Activated T-helper 9 cell treated with anti-CD3 and anti-CD28 coated beads, Interleukin-2, amount 50 U/mL, for 16 hours (primary cell): ENCODE data around the gene MKX.

ENCODE experiments used
- DNase-seq: peaks from one replicate; pipeline ENCODE4 v3.0.0-alpha.2; 2020; ENCODE audit warnings: low read depth

MKX gene

DNA sequence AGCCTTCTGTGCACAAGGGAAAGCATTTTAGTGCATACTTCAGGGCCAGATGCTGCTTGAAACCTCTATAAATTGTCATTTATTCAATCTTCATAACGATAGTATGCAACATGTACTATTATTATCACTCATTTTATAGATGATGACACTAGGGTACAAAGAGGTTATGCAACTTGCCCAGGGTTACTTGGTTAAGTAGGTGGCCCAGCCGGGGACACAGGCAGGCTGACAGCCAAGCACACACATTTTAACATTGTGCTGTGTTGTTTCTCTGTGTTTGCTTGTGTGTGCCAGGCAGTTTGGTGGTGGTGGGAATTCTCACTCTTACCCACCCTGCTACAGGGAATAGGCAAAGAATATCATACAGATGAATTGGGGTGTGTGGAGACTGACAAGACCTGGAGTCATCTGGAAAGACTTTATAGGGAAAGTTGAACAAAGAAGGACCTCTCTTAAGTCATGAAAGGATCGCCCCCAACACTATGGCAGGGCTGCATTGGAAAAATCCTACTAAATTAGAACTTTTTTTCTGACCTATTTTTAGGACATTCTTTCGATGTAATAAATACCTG is 98.9 kb downstream of the MKX start:
- DNase-seq, result no peak

DNA sequence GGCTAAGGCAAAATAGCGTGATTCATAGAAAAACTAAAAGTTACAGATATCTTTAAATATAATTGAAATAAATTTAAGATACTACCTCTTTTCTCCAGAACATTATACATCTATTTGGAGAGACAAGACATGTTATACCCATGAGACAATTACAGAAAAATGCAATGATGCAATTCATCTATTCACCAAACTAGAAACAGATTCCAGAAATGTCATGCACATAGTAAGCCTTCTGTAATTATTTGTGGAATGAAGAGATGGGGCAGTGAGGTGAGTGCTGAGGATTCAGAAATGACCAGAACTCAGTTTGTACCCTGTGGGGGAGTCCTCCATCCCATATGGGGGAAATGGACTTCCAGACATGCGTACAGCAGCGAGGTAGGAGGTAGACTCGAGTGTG is 99.4 kb downstream of the MKX start:
- no peak for DNase-seq

DNA sequence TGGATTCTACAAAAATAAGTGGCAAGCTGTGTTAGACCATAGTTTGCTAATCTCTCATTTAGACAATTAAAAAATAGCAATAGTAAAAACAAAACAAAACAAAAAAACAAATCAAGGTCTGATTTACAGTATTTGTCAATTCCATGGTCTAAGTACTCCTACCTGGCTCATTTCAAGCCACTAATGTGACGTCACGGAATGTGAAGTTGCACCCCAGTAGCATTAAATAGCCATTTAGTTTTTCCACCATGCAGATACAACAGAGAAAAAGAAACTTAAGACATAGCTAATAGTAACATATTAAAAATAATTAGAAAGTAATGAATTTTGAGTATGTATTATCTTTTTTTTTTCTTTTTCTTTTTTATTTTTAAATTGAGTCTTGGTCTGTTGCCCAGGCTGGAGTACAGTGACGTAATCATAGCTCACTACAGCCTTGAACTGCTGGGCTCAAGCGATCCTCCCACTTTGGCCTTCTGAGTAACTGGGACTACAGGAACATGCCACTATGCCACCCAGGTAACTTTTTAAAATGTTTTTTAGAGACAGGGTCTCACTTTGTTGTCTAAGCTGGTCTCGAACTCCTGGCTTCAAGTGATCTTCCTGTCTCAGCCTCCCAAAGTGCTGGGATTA is 101.2 kb downstream of the MKX start:
- DNase-seq, result no peak

DNA sequence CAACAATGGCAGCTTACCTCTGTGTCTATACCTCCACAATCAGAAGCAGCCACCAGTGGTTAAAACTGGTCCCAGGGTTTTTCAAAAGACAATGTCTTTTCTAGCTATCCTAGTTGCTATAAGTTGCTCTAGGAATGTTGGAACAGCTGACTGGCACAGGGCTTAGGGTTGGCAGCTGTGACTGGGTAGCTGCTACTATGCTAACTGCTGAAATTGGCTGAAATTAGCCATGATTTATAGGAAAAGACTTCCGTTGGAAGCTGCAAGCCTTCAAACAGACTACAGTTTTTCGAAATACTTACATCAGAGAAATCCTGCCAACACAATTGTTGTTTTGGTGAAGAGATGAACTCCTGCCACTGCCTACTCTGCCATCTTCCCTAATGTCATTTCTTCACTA is 102.3 kb downstream of the MKX start:
- no peak for DNase-seq

DNA sequence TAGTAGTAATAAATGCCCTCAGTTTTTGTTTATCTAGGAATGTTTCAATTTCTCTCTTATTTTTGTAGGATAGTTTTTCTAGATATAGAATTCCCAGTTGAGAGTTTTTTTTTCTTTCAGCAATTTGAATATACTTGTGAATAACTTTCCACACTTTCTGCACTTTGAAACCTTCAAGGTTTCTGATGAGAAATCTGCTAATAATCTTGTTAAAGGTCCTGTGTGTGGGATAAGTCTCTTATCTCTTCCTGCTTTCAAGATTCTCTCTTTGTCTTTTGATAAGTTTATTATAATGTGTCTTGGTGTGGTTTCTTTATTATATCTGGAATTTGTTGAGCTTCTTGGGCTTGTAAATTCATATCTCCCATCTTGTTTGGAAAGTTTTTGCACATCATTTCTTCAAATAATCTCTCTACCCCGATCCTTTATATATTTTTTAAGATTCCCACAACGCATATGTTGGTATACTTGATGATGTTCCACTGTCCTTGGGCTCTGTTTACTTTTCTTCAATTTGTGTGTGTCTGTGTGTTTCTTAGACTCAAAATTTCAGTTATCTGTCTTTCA is 103.5 kb downstream of the MKX start:
- no peak for DNase-seq

DNA sequence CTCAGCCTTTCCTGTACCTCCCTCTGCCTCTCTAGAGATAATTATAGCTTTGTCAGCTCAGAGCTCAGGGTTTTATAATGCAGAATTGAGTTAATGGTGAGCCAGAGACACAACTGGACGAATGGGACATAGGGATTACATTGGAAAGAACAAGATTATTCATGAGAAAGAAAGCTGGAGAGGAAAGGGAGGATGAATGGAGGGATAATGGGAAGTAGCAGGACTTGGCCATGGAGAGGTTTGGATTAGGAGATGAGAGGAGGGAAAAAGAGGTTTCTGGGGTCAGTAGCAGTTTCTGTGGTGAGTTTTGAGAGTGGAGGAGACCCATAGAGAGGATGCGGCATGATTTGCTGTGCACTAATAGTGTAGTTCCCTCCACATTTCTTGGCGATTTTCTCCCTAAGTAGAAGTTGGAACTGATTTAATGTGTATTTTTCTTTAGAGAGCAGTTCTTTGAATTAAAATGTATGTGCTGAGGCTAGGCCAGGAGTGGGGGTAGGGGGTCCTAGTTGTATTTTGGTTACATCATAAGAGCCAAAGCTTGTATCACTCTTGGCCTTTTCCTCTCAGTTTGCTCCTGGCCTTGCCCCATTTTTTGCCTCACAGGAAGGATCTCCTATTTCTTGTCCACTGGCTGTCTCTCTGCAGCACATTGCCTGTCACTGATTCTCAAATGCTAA is 107.4 kb downstream of the MKX start:
- no peak for DNase-seq

DNA sequence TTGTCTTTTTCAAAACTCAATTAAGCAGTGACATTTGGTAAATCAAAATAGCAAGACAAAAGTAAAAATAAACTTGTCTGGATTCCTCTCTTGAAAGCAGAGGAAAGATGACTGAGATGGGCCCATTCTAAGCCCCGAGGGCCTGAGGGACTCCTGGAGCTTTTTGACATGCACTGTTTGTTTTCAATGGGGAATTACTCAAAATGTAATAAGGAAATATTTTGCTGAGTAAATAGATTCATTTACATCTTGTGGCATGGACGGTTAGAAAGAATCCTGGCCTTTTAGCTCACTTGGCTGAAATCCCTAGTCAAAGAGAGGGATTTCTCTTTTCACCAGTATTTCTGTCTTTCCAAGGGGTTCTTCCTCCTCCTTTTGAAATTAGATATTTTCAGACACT is 108.0 kb downstream of the MKX start:
- DNase-seq, result no peak

DNA sequence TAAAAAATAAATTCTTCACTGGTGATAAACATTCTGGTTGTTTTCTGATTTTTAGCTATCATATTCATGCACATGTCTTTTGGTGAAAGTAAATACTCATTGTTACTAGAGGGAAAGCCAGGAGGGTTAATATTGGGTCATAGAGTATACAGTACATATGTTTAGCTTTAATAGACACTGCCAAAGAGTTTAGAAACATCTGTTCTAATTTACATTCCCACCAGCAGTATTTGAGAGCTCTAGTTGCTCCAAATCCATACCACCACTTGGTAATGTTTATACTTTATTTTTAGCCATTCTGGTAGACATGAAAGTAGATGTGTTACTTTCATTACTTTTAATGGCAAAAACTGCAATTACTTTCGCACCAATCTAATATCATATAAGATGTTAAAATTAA is 108.8 kb downstream of the MKX start:
- no peak for DNase-seq

DNA sequence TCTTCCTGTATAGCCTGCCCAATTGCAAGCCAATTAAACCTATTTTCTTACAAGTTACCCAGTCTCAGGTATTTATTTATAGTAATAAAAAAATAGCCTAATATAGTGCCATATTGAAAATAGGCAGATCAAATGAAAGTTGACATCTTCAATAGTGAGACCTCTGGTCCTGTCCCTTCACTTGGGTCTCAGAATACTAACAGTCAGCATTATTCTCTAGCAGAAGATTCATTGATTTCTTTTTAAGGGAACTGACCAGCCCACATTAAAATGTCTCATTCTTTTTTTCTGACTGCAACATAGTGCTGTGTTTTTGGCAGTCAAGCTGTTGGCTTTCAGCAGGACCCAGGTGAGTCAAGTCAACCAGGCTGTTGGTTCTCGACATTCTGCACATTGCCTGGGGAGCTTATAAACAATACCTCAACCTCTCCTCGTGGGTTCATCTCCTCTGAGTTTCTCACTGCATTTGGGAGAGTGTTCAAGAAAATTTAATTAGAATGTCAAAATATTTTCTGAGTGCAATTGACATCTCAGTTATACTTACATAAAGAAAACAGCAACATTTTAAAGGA is 109.8 kb downstream of the MKX start:
- DNase-seq, result no peak

DNA sequence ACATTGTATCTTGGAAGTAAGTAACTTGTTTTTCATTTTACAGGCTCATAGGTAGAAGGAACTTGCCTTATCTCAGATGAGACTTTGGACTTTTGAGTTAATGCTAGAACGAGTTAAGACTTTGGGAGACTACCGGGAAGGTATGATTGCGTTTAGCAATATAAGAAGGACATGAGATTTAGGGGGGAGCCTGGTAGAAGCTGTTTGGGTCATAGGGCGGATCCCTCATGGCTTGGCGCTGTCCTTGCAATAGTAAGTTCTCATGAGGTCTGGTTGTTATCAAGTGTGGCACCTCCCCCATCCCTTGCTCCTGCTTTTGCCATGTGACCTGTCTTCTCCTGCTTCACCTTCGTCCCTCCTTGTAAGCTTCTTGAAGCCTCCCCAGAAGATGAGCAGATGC is 110.3 kb downstream of the MKX start:
- DNase-seq, result no peak

DNA sequence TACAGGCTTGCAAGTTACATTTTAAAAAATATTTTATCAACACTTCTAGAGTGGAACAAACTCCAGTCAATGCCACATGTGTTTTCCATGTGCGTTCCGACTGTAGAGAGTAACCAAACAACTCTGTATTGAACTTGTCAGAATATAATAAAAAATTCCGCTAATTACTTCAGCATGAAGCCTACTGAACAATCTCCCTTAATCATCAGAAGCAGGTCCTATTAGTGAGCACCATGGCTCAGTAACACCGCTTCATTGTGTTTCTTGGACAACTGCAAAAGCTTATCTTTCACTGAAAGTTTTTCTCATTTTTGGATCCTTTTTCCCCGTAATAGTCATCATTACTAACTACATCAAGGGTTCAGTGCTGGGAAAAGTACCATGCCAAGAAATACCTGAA is 117.0 kb downstream of the MKX start:
- DNase-seq, result no peak

DNA sequence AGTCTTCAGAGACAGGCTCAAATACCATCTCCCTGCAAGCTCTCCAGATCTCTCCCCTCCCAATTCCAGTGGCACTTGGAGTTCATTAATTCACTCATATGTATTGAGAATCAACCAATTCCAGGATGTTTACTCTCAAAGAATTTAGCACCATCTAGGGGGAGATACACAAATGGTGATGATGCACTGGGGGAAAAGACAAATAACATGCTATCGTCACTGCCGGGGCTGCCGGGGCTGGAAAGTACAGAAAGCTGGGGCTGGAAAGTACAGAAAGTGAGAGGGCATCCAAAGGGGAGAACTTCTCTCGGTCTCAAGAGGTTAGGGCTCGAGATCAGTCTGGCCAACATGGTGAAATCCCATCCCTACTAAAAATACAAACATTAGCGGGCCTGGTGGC is 118.7 kb downstream of the MKX start:
- no peak for DNase-seq

DNA sequence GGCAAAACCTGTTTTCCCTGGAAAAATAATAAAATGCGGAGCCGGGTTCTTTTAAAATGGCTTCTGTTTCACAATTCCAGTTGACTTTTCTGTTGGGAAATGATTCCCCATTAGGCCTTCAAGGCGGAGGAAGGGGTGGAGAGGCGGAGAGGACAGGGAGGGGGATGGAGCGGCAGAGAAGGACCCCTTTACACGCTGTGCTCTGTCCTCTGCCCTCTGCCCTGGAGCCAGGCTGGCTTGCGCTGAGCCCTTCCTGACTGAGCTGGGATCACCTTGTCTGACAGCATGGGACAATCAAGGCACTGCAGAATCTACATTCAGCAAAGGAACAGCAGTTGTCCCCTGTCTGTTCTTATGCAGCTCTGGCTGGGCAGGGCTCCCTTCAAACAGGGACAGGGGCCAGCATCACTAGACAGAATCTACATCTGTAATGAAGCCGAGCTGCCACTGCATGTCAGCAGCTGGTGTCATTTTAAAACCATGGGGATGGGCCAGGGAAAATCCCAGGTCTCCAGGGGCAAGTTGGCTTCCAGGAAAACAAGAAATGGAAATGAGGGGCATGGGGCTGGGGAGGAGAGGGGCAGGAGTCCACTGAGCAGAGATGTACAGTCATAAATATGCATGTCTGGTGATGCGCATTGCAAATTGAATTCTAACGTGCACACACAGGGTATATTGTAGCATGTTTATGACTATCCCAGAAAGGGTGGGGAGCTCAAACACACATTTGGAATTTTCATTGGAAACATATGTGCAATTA is 120.0 kb downstream of the MKX start:
- no peak for DNase-seq

DNA sequence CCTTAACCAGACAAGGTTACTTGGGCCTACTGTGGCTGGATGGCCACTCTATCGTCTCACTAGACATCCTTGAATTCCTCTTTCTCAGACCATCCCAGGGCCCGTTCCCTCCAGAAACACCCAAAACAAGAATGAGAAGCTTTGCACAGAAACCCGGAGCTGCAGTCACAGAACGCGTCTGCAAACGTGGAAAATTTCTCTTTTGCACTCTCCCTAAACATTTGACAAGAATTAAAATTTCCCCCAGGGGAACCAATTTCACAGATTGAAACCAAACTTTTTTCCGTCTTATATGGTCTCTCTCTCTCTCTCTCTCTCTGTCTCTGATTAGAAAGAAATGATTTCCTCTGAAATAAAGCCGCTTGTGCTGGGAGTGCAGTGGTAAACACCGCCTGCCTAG is 120.7 kb downstream of the MKX start:
- DNase-seq, result no peak
